ENCODE results near the gene WBP2. TPM values are rescaled to one million over a fixed set of nuclear protein-coding genes. Genes with fewer than 3 reads are reported as not detected.
"Not testable (repeated sequence)": the region's sequence is repeated elsewhere in the genome, so short reads cannot be mapped to it uniquely, and the experiment has no call there.

The WBP2 gene
- total RNA-seq, 1 donor = 26.8 TPM

DNA sequence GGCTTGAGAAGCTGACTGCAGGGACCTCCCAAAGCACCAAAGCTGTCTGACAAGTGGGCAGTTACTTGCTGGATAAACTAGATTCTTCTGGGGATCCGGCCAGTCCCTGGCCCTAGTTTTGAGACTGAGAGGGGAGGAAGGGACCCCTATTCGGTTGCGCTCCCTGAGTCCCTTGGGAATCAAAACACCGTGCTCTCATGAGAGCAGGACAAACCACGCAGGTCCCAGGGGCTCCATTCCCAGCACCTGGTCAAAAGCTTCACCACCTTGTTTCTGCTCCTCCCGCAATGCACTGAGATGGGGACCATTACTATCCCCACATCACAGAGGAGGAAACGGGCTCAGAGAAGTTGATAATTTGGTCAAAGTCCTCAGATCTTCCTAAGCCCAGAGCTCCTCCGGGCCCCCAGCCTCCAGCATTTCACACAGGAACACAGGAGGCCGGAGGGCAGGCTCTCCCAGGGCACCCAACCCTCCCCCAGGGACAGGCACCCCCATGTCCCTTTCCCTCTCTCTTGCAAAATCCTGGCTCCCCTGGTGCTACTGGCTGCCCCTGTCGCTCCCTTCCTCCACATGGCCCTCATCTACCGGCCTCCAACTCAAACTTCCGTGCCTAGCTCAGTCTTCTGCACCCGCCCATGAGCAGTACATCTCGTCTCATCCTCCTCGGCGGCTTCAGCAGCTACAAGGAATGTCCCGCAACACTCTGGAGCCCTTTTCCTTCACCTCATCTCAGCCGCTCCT lies 38.3 kb upstream of the WBP2 start:
- no peak for DNase-seq (ENCODE audit: low read depth)
- no peak for TF ChIP-seq CTCF (IDR thresholded peaks at IDR 0.05; ENCODE audit: insufficient read depth, low read depth, low read length)
- no peak overlapping the region for H3K4me3 ChIP-seq (ENCODE audit: low read depth, low read length)

- no peak overlapping the region for H3K4me3 ChIP-seq (ENCODE audit: low read depth, low read length)
- no peak for TF ChIP-seq CTCF (IDR thresholded peaks at IDR 0.05; ENCODE audit: insufficient read depth, low read depth, low read length)
- DNase-seq (ENCODE audit: low read depth) = no peak
These were observed 37.6 kb upstream of the WBP2 start for GRCh38 chr17:75892556-75893224.

DNA sequence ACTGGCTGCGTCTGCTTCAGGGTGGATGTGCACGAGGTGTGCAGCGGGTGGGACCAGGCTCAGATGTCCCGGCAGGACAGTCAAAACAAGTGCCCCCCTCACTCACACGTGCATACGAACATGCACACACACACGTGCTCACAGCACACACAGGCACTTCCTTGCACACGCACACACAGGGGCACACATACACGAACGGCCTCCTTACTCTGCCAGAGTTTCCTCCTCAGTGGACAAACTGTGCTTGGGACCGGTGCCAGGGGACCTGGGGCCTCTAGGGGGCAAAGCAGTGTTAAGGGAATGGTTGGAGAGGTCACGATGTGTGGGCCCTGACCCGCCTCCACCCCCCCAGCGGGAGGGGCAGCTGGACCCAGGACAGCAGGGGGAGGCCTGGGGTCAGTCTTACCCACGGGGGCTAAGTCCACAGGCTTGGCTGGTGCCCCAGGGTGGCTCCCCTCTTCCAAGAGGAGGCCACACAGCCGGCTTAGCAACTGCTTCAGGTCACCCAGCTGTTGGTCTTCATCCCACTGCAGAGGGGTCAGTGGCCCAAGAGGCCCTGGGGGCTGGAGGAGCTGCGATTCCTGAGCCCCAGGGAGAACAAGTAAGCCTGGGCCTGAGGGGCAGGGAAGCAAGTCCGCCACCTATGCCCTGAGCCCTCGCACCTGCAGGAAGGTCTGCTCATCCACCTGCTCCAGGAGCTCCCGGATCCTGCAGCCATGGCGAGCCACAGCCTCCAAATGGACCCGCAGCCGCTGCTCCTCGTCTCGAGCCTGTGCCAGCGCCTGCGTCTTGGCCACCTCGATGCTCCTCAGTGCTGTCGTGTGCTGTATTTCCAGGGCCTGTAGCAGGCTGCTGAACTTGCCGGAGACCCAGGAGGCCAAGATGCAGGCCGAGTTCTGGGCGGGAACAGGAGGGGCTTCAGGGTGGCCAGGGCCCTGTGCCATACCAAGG lies 36.7 kb upstream of the WBP2 start:
- DNase-seq (ENCODE audit: low read depth) = no peak
- no peak for TF ChIP-seq CTCF (IDR thresholded peaks at IDR 0.05; ENCODE audit: insufficient read depth, low read depth, low read length)
- H3K4me3 ChIP-seq (ENCODE audit: low read depth, low read length) = no peak overlapping the region

DNA sequence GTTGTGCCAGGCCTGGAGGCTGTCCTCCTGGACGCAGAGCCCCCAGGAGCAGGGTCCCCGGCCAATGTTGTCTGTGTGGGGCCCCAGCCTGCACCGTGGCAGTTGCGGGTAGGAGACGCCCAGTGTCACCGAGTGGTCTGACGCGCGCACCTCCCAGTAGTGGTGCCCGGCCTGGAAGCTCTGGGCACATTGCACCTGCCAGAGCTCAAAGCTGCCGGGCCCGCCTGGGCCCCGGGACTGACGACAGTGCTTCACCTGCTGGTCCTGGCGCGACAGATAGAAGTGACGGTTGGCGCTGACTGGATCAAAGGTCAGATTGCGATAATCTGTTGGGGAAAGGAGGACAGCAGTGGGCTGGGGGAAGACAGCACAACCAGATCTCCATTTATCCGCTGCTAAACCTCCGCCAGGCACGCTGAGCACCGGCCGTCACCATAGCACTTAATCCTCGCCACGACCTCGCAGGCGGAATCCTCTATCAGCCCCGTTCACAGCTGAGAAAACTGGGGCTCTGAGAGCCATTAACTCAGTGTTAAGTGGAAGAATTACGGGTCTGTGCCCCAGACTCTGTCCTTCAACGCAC lies 36.0 kb upstream of the WBP2 start:
- no peak overlapping the region for H3K4me3 ChIP-seq (ENCODE audit: low read depth, low read length)
- TF ChIP-seq CTCF (IDR thresholded peaks at IDR 0.05; ENCODE audit: insufficient read depth, low read depth, low read length) = no peak
- no peak for DNase-seq (ENCODE audit: low read depth)

DNA sequence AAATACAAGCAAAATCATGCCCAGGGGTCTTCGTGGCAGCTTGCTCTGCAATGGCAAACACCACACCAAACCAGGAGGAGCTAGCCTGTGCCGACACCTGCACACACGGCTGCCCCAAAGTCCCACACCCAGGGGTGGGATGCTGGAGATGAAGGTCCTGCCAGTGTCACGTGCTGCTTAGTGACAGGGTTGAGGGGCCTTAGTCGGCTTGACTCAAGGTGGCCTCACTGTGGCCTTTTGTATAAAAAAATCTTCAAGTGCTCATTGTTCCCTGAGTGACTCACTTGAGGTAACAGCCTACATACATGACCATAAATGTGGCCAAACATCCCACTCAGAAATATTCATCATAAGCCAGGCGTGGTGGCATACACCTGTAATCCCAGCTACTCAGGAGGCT lies 34.3 kb upstream of the WBP2 start:
- no peak for TF ChIP-seq CTCF (IDR thresholded peaks at IDR 0.05; ENCODE audit: insufficient read depth, low read depth, low read length)
- H3K4me3 ChIP-seq (ENCODE audit: low read depth, low read length) = no peak overlapping the region
- DNase-seq (ENCODE audit: low read depth) = no peak

GRCh38 chr17:75888484-75888883 lies 33.3 kb upstream of the WBP2 start:
- TF ChIP-seq CTCF (IDR thresholded peaks at IDR 0.05; ENCODE audit: insufficient read depth, low read depth, low read length) = no peak

GRCh38 chr17:75885860-75886259 lies 30.7 kb upstream of the WBP2 start:
- not testable (repeated sequence) for H3K4me3 ChIP-seq (ENCODE audit: low read depth, low read length); DNase-seq (ENCODE audit: low read depth)

More at GRCh38 chr17:75888484-75888883, 33.3 kb upstream of the WBP2 start:
- DNase-seq (ENCODE audit: low read depth) = no peak
- no peak overlapping the region for H3K4me3 ChIP-seq (ENCODE audit: low read depth, low read length)

Data from fibroblast of villous mesenchyme (primary cell).